NCI-H1436 treated with DMSO at 0.1 percent for 48 hours (cell line): ENCODE results near the gene TANC1.

Experiments
- DNase-seq: peaks from one replicate; lab custom pipeline; 2025; lab: John Stamatoyannopoulos, UW

The TANC1 gene

GRCh38 chr2:159267921-159268320, 299.5 kb downstream of the TANC1 start:
- no peak for DNase-seq

DNA sequence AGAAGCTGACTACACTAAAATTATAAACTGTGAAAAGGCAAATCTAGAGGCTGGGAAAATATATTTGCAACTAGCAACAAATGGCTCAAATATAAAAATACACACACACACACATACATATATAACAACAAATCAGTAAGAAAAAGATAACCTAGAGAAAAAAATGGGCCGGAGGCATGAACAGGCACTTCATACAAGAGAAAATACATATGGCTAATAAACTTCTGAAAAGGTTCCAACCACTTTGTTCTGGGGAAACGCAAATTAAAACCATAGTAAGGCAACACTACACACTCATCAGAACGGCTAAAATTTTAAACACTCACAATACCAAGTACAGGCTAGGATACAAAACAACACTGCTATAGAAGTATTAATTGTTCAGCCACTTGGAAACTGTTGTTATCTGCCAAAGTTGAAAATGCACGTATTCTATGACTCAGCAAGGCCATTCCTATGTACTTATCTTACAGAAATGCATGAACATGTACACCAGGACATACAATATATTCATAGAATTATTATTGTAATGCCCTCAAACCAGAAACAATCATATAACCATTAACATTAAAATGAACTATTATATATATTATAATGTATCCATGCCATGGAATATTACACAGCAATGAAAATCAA, 302.4 kb downstream of the TANC1 start:
- no peak for DNase-seq

- no peak for DNase-seq
Measured at GRCh38 chr2:159272156-159272555, 303.7 kb downstream of the TANC1 start.

DNA sequence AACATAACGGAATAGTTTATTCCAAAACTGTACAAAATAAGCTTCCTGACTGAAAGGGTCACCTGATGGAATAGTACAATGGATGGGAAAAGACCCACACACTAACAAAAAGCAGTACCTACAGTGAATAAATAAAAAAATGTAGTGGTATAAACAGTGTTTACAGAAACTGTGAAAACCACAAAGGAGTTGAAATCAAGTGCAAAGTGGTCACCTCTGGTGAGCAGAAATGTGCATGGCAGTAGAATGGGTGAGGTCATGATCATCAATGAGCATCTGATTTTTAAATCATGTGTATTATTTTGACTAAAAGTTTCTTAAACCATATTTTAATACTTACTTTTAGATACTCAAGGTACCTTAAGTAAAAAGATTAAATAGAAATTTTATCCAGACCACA, 306.7 kb downstream of the TANC1 start:
- DNase-seq, result no peak

- no peak for DNase-seq
Measured at GRCh38 chr2:159279700-159280099, 311.3 kb downstream of the TANC1 start.

DNA sequence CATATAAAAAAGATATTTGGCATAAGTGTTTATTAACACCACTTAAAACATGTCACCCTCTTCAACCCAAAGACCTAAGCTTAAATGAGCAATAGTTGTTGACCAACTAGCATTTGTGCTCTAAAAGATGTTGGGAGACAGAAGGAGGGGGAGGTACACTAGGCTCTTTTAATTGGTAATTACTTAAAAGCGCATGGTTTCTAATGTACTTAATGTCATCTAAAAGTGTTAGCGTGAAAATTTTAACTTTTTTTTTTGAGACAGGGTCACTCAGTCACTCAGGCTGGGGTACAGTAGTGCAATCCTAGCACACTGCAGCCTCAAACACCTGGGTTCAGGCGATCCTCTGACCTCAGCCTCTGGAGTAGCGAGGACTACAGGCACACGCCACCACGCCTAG, 312.6 kb downstream of the TANC1 start:
- no peak for DNase-seq
